Keratinocyte (primary cell): ENCODE results near the gene EMILIN1. TPM values are rescaled to one million over a fixed set of nuclear protein-coding genes. Genes with fewer than 3 reads are reported as not detected.

Experiments used
- DNase-seq: peaks from one replicate; pipeline ENCODE4 v3.0.0-alpha.2; 2011; ENCODE audit warnings: low read depth, missing footprints, low spot score
- FAIRE-seq: peaks from 2 replicates; lab custom pipeline; 2011; peaks lifted over from hg19 to GRCh38; lab: Jason Lieb, UNC
- H2AFZ ChIP-seq: 2 replicates; pipeline ENCODE4 v1.6.0; 2012; ENCODE audit warnings: low read length, control low read depth, inconsistent platforms; ENCODE audit not compliant: control insufficient read depth
- H3K27ac ChIP-seq: 2 replicates; pipeline ENCODE4 v1.5.1; 2011; ENCODE audit warnings: low read length; ENCODE audit not compliant: control insufficient read depth, insufficient read depth
- H3K27me3 ChIP-seq: 3 replicates; pipeline ENCODE4 v1.6.0; 2011; ENCODE audit warnings: low read length; ENCODE audit not compliant: control insufficient read depth, insufficient read depth; ENCODE audit errors: extremely low read depth
- H3K36me3 ChIP-seq, 2 experiments: 2 replicates in 1 of 2; 3 replicates in 1 of 2; pipeline ENCODE4 v1.5.1; 2011; ENCODE audit warnings: low read length in 2 of 2, mild to moderate bottlenecking in 1 of 2; ENCODE audit not compliant: control insufficient read depth in 2 of 2, insufficient read depth in 2 of 2; ENCODE audit errors: extremely low read depth in 1 of 2
- H3K4me1 ChIP-seq: 3 replicates; pipeline ENCODE4 v1.5.1; 2011; ENCODE audit warnings: low read length; ENCODE audit not compliant: control insufficient read depth, insufficient read depth; ENCODE audit errors: extremely low read depth
- H3K4me2 ChIP-seq: 3 replicates; pipeline ENCODE4 v1.6.0; 2011; ENCODE audit warnings: low read depth, low read length; ENCODE audit not compliant: control insufficient read depth, insufficient read depth; ENCODE audit errors: extremely low read depth
- H3K4me3 ChIP-seq, 3 experiments: fragments of 200-600 bp in 1 of 3; sonication (generic) in 1 of 3; 2 replicates in 2 of 3; 3 replicates in 1 of 3; pipeline ENCODE4 v1.5.1; 2011 to 2016; ENCODE audit warnings: low read length in 3 of 3, mild to moderate bottlenecking in 3 of 3, control low read depth in 2 of 3, inconsistent platforms in 1 of 3, low read depth in 1 of 3, mixed read lengths in 1 of 3, mixed run types in 1 of 3, moderate library complexity in 1 of 3; ENCODE audit not compliant: control insufficient read depth in 2 of 3, insufficient read depth in 2 of 3; ENCODE audit errors: extremely low read depth in 1 of 3
- H3K79me2 ChIP-seq: 2 replicates; pipeline ENCODE4 v1.6.0; 2012; ENCODE audit warnings: low read length; ENCODE audit not compliant: control insufficient read depth, insufficient read depth
- H3K9ac ChIP-seq: 3 replicates; pipeline ENCODE4 v1.6.0; 2011; ENCODE audit warnings: low read length; ENCODE audit not compliant: control insufficient read depth, insufficient read depth; ENCODE audit errors: extremely low read depth
- H3K9me1 ChIP-seq: 3 replicates; pipeline ENCODE4 v1.6.0; 2011; ENCODE audit warnings: low read length; ENCODE audit not compliant: control insufficient read depth, insufficient read depth; ENCODE audit errors: extremely low read depth
- H3K9me3 ChIP-seq: 2 replicates; pipeline ENCODE4 v1.5.1; 2012; ENCODE audit warnings: low read depth, low read length; ENCODE audit not compliant: control insufficient read depth
- H4K20me1 ChIP-seq: 3 replicates; pipeline ENCODE4 v1.6.0; 2011; ENCODE audit warnings: low read length; ENCODE audit not compliant: control insufficient read depth, insufficient read depth; ENCODE audit errors: extremely low read depth
- CTCF ChIP-seq, 3 experiments: IDR thresholded peaks in 1 of 3; conservative IDR thresholded peaks in 1 of 3; optimal IDR thresholded peaks in 1 of 3; 2 replicates in 2 of 3; 3 replicates in 1 of 3; pipeline versions ENCODE3 to v1.5.1; 2011; ENCODE audit warnings: low read length in 3 of 3, mild to moderate bottlenecking in 3 of 3, moderate library complexity in 2 of 3, control low read depth in 1 of 3, inconsistent platforms in 1 of 3; ENCODE audit not compliant: insufficient read depth in 2 of 3; ENCODE audit errors: extremely low read depth in 1 of 3
- EZH2 ChIP-seq: IDR thresholded peaks from one replicate; pipeline ENCODE4 v1.6.1; 2012; ENCODE audit warnings: inconsistent platforms, mild to moderate bottlenecking, low read length, moderate library complexity
- dilution Hi-C: fragments of 300-500 bp; cut with MboI; formaldehyde crosslinking; loops from one replicate; pipeline ENCODE4 v1.7.0; 2020; ENCODE audit warnings: low sequenced_read_pairs; ENCODE audit not compliant: extremely low pct_ligation_motif_present
- polyA plus RNA-seq, 5 experiments: library from polyadenylated mRNA; depleted of rRNA in 3 of 5; stranded (reverse) in 3 of 5; stranded (forward) in 1 of 5; unstranded in 1 of 5; fragments of >200 nt; gene quantifications; 1 replicate in 1 of 5; 2 replicates in 3 of 5; 3 replicates in 1 of 5; pipeline versions ENCODE4 v1.2.1 to v1.2.3, GENCODE V29; 2011 to 2012; ENCODE audit warnings: missing spikeins in 2 of 5, low read depth in 1 of 5, low replicate concordance in 1 of 5

Gene EMILIN1
- polyA plus RNA-seq, 1 donor (not counting 4 experiments of a cell fraction or from before 2014, with no cell fraction given): 0.03 TPM

- Histone ChIP-seq H3K9me1 (no peaks in the 10 kb centered on the region), H3K36me3 (no peaks in the 10 kb centered on the region), H3K4me2 (peak overlapping the region; percentile 79), H3K9ac (peak overlapping the region; percentile 73), H2AFZ (peak overlapping the region; percentile 65), H4K20me1 (no peaks in the 10 kb centered on the region), H3K79me2 (no peaks in the 10 kb centered on the region), H3K4me1 (peaks cover 18% of the 10 kb centered on the region), H3K9me3 (no peaks in the 10 kb centered on the region), H3K4me3 (peak overlapping the region; percentile 55 to 85 (median 69)), H3K27me3 (no peaks in the 10 kb centered on the region), H3K27ac (peak overlapping the region; percentile 2)
- DNase-seq (no peak), FAIRE-seq (no peak)
- TF ChIP-seq CTCF (optimal IDR thresholded peaks at IDR 0.05 in 1 of 3, IDR thresholded peaks at IDR 0.05 in 1 of 3, conservative IDR thresholded peaks at IDR 0.05 in 1 of 3; ENCODE audit: extremely low read depth in 1 of 3, insufficient read depth in 2 of 3, low read length in 3 of 3): no peak
- TF ChIP-seq EZH2: no peak
- dilution Hi-C loops: no loop called here
Measured at GRCh38 chr2:27085062-27085672, 6.8 kb downstream of the EMILIN1 start.

- H3K9me1 ChIP-seq: no peaks in the 10 kb centered on the region
- no peaks in the 10 kb centered on the region for H3K36me3 ChIP-seq
- H3K27ac ChIP-seq: peak overlapping the region; percentile 2
- H4K20me1 ChIP-seq: no peaks in the 10 kb centered on the region
- H3K9ac ChIP-seq: peak overlapping the region; percentile 73
- no peaks in the 10 kb centered on the region for H3K9me3 ChIP-seq
- TF ChIP-seq EZH2 (no peak), CTCF (optimal IDR thresholded peaks at IDR 0.05 in 1 of 3, IDR thresholded peaks at IDR 0.05 in 1 of 3, conservative IDR thresholded peaks at IDR 0.05 in 1 of 3; ENCODE audit: extremely low read depth in 1 of 3, insufficient read depth in 2 of 3, low read length in 3 of 3) (peak in 1 of 3 experiments; percentile 80)
- H2AFZ ChIP-seq: peak overlapping the region; percentile 65
- peaks cover 18% of the 10 kb centered on the region for H3K4me1 ChIP-seq
- no peaks in the 10 kb centered on the region for H3K79me2 ChIP-seq
- DNase-seq (peak; percentile 35), FAIRE-seq (no peak)
- dilution Hi-C loops: no loop called here
- H3K4me3 ChIP-seq: peak overlapping the region; percentile 55 to 85 (median 69)
- no peaks in the 10 kb centered on the region for H3K27me3 ChIP-seq
- peak overlapping the region; percentile 79 for H3K4me2 ChIP-seq
Measured at GRCh38 chr2:27085673-27086089, 7.3 kb downstream of the EMILIN1 start.
